ENCODE measurements around the gene HNRNPA1.

Gene HNRNPA1

GRCh38 chr12:54240971-54241588 is 39.4 kb upstream of the HNRNPA1 start:
- Mint-ChIP-seq H3K27me3 (ENCODE audit: low read depth, poor library complexity) (no peaks in the 10 kb centered on the region), H3K27ac (peak overlapping the region; percentile 90), H3K4me3 (no peak overlapping the region), H3K9me3 (no peaks in the 10 kb centered on the region), H3K4me1 (peaks cover 37% of the 10 kb centered on the region), H3K36me3 (ENCODE audit: low read depth) (peaks cover 74% of the 10 kb centered on the region)
- TF ChIP-seq, protein P1, sequence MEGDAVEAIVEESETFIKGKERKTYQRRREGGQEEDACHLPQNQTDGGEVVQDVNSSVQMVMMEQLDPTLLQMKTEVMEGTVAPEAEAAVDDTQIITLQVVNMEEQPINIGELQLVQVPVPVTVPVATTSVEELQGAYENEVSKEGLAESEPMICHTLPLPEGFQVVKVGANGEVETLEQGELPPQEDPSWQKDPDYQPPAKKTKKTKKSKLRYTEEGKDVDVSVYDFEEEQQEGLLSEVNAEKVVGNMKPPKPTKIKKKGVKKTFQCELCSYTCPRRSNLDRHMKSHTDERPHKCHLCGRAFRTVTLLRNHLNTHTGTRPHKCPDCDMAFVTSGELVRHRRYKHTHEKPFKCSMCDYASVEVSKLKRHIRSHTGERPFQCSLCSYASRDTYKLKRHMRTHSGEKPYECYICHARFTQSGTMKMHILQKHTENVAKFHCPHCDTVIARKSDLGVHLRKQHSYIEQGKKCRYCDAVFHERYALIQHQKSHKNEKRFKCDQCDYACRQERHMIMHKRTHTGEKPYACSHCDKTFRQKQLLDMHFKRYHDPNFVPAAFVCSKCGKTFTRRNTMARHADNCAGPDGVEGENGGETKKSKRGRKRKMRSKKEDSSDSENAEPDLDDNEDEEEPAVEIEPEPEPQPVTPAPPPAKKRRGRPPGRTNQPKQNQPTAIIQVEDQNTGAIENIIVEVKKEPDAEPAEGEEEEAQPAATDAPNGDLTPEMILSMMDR (IDR thresholded peaks at IDR 0.05) = no peak
- DNase-seq = no peak

DNA sequence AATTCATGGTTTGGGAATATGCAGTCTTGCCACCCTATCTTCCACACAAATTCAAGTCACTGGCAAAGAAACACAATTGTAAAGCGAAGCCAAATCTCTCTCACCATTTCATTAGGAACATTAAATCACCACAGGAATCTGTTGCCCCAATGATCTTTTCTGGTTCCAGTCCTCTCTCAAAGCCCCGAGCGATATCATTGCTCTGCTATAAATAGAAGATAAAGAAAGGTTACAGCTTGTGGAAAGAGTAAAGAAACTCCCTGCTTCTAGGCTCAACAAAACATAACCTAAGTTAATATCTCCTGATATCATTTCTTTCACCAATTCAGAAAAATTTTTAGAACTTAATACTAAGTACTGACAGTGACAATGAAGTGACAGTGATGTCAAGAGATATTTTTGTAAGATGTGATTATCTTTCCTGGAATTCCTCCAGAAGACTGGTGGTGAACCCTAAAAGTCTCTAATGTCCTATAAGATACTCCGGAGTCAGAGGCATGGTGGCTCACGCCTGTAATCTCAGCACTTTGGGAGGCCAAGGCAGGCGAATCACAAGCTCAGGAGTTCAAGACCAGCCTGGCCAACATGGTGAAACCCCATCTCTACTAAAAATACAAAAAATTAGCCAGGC is 34.4 kb upstream of the HNRNPA1 start:
- peaks cover 3% of the 10 kb centered on the region for H3K27me3 Mint-ChIP-seq (ENCODE audit: low read depth, poor library complexity)
- H3K36me3 Mint-ChIP-seq (ENCODE audit: low read depth) = peaks cover 75% of the 10 kb centered on the region
- TF ChIP-seq, protein P1 (IDR thresholded peaks at IDR 0.05) = no peak
- H3K4me3 Mint-ChIP-seq = no peak overlapping the region
- no peaks in the 10 kb centered on the region for H3K9me3 Mint-ChIP-seq
- H3K4me1 Mint-ChIP-seq = peaks cover 20% of the 10 kb centered on the region
- DNase-seq = no peak
- peak overlapping the region; percentile 4 for H3K27ac Mint-ChIP-seq

DNA sequence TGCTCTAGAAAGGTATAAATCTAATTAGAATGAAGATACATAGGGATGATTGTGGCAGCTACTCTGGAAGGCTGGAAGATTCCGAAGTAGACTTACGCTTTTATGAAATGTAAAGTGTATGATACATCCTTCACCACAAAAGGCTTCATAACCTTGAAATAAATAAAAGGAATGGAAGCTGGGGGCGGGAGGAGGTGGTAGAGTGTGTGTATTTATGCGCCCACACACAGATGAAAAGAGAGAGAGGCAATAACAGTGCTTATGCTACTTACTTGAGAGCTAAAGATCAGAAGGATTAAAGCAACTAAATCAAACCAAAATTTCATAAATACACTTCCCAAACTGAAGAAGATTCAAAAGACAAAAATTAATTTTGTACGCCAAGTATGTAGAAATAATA is 31.0 kb upstream of the HNRNPA1 start:
- peak overlapping the region; percentile 84 for H3K27ac Mint-ChIP-seq
- no peak overlapping the region for H3K4me3 Mint-ChIP-seq
- no peak for DNase-seq
- H3K36me3 Mint-ChIP-seq (ENCODE audit: low read depth) = peaks cover 86% of the 10 kb centered on the region
- TF ChIP-seq, protein P1 (IDR thresholded peaks at IDR 0.05) = no peak
- H3K9me3 Mint-ChIP-seq = no peaks in the 10 kb centered on the region
- peaks cover 3% of the 10 kb centered on the region for H3K27me3 Mint-ChIP-seq (ENCODE audit: low read depth, poor library complexity)
- H3K4me1 Mint-ChIP-seq = peaks cover 16% of the 10 kb centered on the region

DNA sequence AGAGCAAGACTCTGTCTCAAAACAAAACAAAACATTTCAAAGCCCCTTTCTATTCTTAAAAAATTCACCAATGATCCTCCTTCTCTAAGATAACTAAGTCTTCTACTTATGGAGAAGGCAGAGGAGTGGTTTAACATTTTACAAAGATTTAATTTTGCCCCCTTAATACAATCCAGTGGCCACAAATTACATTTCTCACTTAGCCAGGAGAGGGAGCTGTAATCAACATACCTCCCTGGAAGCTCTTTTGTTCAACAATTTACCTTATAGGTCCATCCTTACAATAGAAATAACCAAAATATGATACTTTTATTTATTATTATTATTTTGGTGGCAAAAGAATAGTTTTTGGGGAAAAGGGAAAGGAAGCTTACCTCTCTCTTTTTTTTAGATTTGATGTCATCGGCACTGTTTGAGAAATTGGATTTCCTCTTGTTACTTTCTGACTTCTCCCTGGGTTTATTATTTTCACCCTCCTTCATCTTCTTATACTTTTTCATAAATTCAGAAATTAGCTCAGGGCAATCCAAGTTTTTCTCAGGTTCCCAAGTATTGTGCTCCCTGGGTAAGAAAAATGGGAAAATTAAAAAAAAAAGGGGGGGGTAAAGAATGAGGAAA is 28.8 kb upstream of the HNRNPA1 start:
- Mint-ChIP-seq H3K4me3 (no peak overlapping the region), H3K4me1 (peaks cover 25% of the 10 kb centered on the region)
- no peak for DNase-seq

DNA sequence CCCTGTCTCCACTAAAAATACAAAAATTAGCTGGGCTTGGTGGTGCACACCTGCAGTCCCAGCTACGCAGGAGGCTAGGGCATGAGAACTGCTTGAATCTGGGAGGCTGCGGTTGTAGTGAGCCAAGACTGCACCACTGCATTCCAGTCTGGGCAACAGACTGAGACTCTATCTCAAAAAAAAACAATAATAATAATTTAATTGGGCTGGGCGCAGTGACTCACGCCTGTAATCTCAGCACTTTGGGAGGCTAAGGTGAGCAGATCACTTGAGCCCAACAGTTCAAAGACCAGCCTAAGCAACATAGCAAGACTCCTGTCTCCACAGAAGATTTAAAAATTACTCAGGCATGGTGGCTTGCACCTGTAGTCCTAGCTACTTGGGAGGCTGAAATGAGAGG is 27.3 kb upstream of the HNRNPA1 start:
- H3K4me1 Mint-ChIP-seq = peaks cover 40% of the 10 kb centered on the region
- no peak overlapping the region for H3K4me3 Mint-ChIP-seq
- no peaks in the 10 kb centered on the region for H3K27me3 Mint-ChIP-seq (ENCODE audit: low read depth, poor library complexity)
- H3K27ac Mint-ChIP-seq = no peak overlapping the region
- peaks cover 81% of the 10 kb centered on the region for H3K36me3 Mint-ChIP-seq (ENCODE audit: low read depth)
- H3K9me3 Mint-ChIP-seq = no peaks in the 10 kb centered on the region
- DNase-seq = no peak
- TF ChIP-seq, protein P1 (IDR thresholded peaks at IDR 0.05) = no peak

More for the DNA sequence above, 28.8 kb upstream of the HNRNPA1 start:
- peaks cover 83% of the 10 kb centered on the region for H3K36me3 Mint-ChIP-seq (ENCODE audit: low read depth)
- H3K27ac Mint-ChIP-seq = peak overlapping the region; percentile 39
- H3K27me3 Mint-ChIP-seq (ENCODE audit: low read depth, poor library complexity) = peaks cover 3% of the 10 kb centered on the region
- TF ChIP-seq, protein P1 (IDR thresholded peaks at IDR 0.05) = peak; percentile 46
- no peaks in the 10 kb centered on the region for H3K9me3 Mint-ChIP-seq

Data from nephron progenitor cell (in vitro differentiated cells).